GM06990 (cell line): Measurements from ENCODE around the gene PABPC1L2A.
"Not testable (repeated sequence)": the region's sequence is repeated elsewhere in the genome, so short reads cannot be mapped to it uniquely, and the experiment has no call there.

Experiments used
- DNase-seq: peaks from one replicate; pipeline ENCODE4 v3.0.0-alpha.2; 2011; ENCODE audit not compliant: insufficient read length; ENCODE audit errors: extremely low read depth
- H3K27me3 ChIP-seq: replicated peaks from 2 replicates; pipeline ENCODE4 v1.6.0; 2011; ENCODE audit warnings: low read length; ENCODE audit not compliant: control insufficient read depth, insufficient read depth
- H3K36me3 ChIP-seq: 2 replicates; pipeline ENCODE4 v1.5.1; 2011; ENCODE audit warnings: low read length; ENCODE audit not compliant: control insufficient read depth, insufficient read depth
- H3K4me3 ChIP-seq: replicated peaks from 2 replicates; pipeline ENCODE4 v1.5.1; 2011; ENCODE audit warnings: low read depth, mild to moderate bottlenecking, control low read depth, low read length
- CTCF ChIP-seq: IDR thresholded peaks from 2 replicates; pipeline ENCODE4 v1.5.1; 2011; ENCODE audit warnings: low read length, control low read depth, mild to moderate bottlenecking, inconsistent platforms; ENCODE audit not compliant: insufficient read depth, poor library complexity, severe bottlenecking

PABPC1L2A gene

GRCh38 chrX:73069365-73070035 is 9.8 kb downstream of the PABPC1L2A start:
- no peaks in the 10 kb centered on the region for H3K27me3 ChIP-seq

GRCh38 chrX:73068467-73069364 is 10.6 kb downstream of the PABPC1L2A start:
- no peak for TF ChIP-seq CTCF
- Histone ChIP-seq H3K27me3 (no peaks in the 10 kb centered on the region), H3K4me3 (no peak overlapping the region), H3K36me3 (no peaks in the 10 kb centered on the region)
- DNase-seq, result no peak

More at GRCh38 chrX:73069365-73070035, 9.8 kb downstream of the PABPC1L2A start:
- no peak for TF ChIP-seq CTCF
- DNase-seq, result no peak
- no peak overlapping the region for H3K4me3 ChIP-seq
- no peaks in the 10 kb centered on the region for H3K36me3 ChIP-seq

- DNase-seq, H3K4me3 ChIP-seq, H3K27me3 ChIP-seq, H3K36me3 ChIP-seq: not testable (repeated sequence)
Observed at GRCh38 chrX:73067761-73068466, 11.4 kb downstream of the PABPC1L2A start.

- Histone ChIP-seq H3K36me3 (no peaks in the 10 kb centered on the region), H3K27me3 (no peaks in the 10 kb centered on the region), H3K4me3 (no peak overlapping the region)
- no peak for DNase-seq
- no peak for TF ChIP-seq CTCF
Observed at GRCh38 chrX:73028876-73029275, 50.4 kb downstream of the PABPC1L2A start.
